Hepatocyte (in vitro differentiated cells): Measurements from ENCODE around the gene EHBP1. TPM values are rescaled to one million over a fixed set of nuclear protein-coding genes. Genes with fewer than 3 reads are reported as not detected.

Source experiments
- DNase-seq: peaks from one replicate; pipeline ENCODE4 v3.0.0-alpha.2; 2016; ENCODE audit warnings: low spot score
- H2AFZ ChIP-seq: fragments of 200-600 bp; sonication (generic); 2 replicates; pipeline ENCODE4 v1.6.0; 2016; ENCODE audit warnings: antibody characterized with exemption, mild to moderate bottlenecking
- H3K27ac ChIP-seq: fragments of 200-600 bp; sonication (generic); 2 replicates; pipeline ENCODE4 v1.5.1; 2016; ENCODE audit warnings: mild to moderate bottlenecking
- H3K27me3 ChIP-seq: fragments of 200-600 bp; sonication (generic); 2 replicates; pipeline ENCODE4 v1.6.1; 2016
- H3K36me3 ChIP-seq: fragments of 200-600 bp; sonication (generic); replicated peaks from 2 replicates; pipeline ENCODE4 v1.5.1; 2016; ENCODE audit warnings: low read depth; ENCODE audit not compliant: insufficient read depth
- H3K4me1 ChIP-seq: fragments of 200-600 bp; sonication (generic); 2 replicates; pipeline ENCODE4 v1.5.1; 2016; ENCODE audit warnings: mild to moderate bottlenecking, moderate library complexity; ENCODE audit not compliant: insufficient read depth
- H3K4me2 ChIP-seq: fragments of 200-600 bp; sonication (generic); 2 replicates; pipeline ENCODE4 v1.6.0; 2016
- H3K4me3 ChIP-seq: fragments of 200-600 bp; sonication (generic); 2 replicates; pipeline ENCODE4 v1.5.1; 2016; ENCODE audit warnings: mild to moderate bottlenecking
- H3K79me2 ChIP-seq: fragments of 200-600 bp; sonication (generic); 2 replicates; pipeline ENCODE4 v1.6.0; 2017; ENCODE audit warnings: mild to moderate bottlenecking
- H3K9me2 ChIP-seq: fragments of 200-600 bp; sonication (generic); replicated peaks from 2 replicates; pipeline ENCODE4 v1.6.0; 2017; ENCODE audit warnings: mild to moderate bottlenecking; ENCODE audit not compliant: insufficient read depth
- H3K9me3 ChIP-seq: fragments of 200-600 bp; sonication (generic); 2 replicates; pipeline ENCODE4 v1.5.1; 2016; ENCODE audit warnings: low read depth, mild to moderate bottlenecking
- H4K20me1 ChIP-seq: fragments of 200-600 bp; sonication (generic); 2 replicates; pipeline ENCODE4 v1.6.0; 2016; ENCODE audit warnings: mild to moderate bottlenecking; ENCODE audit not compliant: insufficient read depth, poor library complexity, severe bottlenecking
- EZH2 ChIP-seq: fragments of 200-600 bp; sonication (generic); IDR thresholded peaks from 2 replicates; pipeline ENCODE4 v1.6.1; 2016; ENCODE audit warnings: antibody characterized with exemption, mild to moderate bottlenecking, borderline replicate concordance
- EZH2phosphoT487 ChIP-seq: fragments of 200-600 bp; sonication (generic); IDR thresholded peaks from one replicate; pipeline ENCODE4 v1.6.1; 2018; ENCODE audit warnings: antibody characterized with exemption, mild to moderate bottlenecking, low read depth, moderate library complexity; ENCODE audit not compliant: unreplicated experiment, severe bottlenecking
- WGBS: methylation state at CpG from one replicate; pipeline ENCODE4 v1.1.6; 2016; ENCODE audit warnings: low lambda C conversion rate; ENCODE audit errors: missing lambda C conversion rate; 5-methylcytosine and 5-hydroxymethylcytosine counted together
- polyA plus RNA-seq: library from polyadenylated mRNA; unstranded; fragments of >200 nt; fragmentation: Nextera tagmentation; extraction: Ambion mirVana; gene quantifications from 2 replicates; pipeline ENCODE4 v1.2.1, GENCODE V29; 2016
- total RNA-seq: library from RNA; depleted of rRNA; stranded (reverse); fragments of >200 nt; gene quantifications from 2 replicates; pipeline ENCODE4 v1.2.3, GENCODE V29; 2014
- TF ChIP-seq, protein P1 (sequence below): fragments of 200-600 bp; sonication (generic); IDR thresholded peaks from 2 replicates; pipeline ENCODE4 v1.5.1; 2016; ENCODE audit warnings: antibody characterized with exemption, mild to moderate bottlenecking; ENCODE audit not compliant: poor library complexity

Gene EHBP1
- total and polyA plus RNA-seq, 2 experiments from 2014 or later, result 11.4 to 34.6 TPM

DNA sequence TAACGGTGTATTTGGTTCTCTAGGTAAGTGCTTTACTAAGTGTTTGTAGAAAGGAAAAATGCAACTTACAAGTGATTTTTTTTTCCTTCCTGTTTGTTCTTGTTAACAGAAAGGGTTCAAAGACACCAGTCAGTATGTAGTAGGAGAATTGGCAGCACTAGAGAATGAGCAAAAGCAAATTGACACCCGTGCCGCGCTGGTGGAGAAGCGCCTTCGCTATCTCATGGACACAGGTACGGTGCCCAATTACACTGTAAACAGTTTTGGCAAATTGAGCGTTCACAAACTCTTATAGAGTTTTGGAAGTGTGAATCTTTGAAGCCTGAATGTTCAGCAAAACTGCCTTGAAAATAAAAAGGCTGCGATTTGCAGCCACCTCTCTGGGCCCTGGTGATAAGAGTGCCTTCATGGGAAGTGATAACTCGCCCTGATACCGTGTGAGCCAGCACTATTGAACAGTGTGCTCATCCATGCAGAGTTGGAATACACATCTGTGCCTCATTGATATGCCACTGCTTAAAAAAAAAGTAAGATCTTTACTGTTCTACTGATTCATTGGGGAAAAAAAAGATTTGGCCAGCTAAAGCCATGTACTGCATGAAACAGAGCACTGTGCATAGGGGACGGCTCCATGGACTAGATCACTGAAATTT lies 291.1 kb downstream of the EHBP1 start:
- H3K27me3 ChIP-seq, result no peaks in the 10 kb centered on the region
- H4K20me1 ChIP-seq, result no peaks in the 10 kb centered on the region
- TF ChIP-seq EZH2phosphoT487 (no peak), EZH2 (no peak)
- TF ChIP-seq, protein P1, sequence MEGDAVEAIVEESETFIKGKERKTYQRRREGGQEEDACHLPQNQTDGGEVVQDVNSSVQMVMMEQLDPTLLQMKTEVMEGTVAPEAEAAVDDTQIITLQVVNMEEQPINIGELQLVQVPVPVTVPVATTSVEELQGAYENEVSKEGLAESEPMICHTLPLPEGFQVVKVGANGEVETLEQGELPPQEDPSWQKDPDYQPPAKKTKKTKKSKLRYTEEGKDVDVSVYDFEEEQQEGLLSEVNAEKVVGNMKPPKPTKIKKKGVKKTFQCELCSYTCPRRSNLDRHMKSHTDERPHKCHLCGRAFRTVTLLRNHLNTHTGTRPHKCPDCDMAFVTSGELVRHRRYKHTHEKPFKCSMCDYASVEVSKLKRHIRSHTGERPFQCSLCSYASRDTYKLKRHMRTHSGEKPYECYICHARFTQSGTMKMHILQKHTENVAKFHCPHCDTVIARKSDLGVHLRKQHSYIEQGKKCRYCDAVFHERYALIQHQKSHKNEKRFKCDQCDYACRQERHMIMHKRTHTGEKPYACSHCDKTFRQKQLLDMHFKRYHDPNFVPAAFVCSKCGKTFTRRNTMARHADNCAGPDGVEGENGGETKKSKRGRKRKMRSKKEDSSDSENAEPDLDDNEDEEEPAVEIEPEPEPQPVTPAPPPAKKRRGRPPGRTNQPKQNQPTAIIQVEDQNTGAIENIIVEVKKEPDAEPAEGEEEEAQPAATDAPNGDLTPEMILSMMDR, result no peak
- H3K4me1 ChIP-seq, result no peaks in the 10 kb centered on the region
- no peaks in the 10 kb centered on the region for H3K9me2 ChIP-seq
- 90% methylated on average over 12 of the region's 12 CpGs for WGBS
- no peak for DNase-seq
- no peak overlapping the region for H3K27ac ChIP-seq
- no peaks in the 10 kb centered on the region for H3K9me3 ChIP-seq
- no peak overlapping the region for H3K4me3 ChIP-seq
- no peaks in the 10 kb centered on the region for H3K36me3 ChIP-seq
- H2AFZ ChIP-seq, result no peak overlapping the region
- H3K4me2 ChIP-seq, result no peak overlapping the region
- H3K79me2 ChIP-seq, result no peaks in the 10 kb centered on the region

DNA sequence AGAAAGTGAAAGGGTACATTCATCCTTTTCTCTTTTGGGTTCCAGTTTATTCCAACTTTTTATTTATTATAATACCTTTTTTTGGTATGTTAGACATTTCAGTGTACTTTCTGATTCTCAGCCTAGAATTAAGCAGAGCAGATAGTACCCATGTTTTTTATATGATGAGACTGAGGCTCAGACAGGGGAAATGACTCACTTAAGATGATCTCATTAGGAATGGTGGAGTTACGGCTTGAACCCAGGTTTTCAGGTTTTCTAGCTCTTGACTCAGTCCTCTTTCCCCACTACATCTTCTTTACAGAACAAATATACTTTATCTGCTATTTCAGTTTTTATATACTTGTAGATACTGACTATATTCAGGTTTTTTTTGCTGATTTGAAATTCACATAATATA lies 293.4 kb downstream of the EHBP1 start:
- no peak overlapping the region for H3K4me2 ChIP-seq
- no peak for DNase-seq

DNA sequence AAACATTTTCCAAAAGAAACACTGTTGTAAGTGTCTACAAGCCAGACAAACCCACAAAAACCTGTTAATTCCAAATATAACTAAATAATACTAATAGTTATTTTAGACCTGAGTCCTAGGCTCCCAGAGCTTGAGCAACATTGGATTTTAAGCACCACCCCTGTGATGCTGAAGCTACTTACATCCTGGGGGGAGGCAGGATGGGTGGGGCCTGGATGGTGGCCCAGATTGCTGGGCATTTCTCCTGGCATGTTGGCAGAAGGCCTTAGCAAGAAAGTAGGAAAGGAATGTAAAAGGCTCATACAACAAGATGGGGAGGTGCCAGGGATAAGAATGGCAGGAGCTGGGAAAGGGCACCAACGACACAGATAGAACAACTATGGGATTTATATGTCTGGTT lies 294.4 kb downstream of the EHBP1 start:
- no peaks in the 10 kb centered on the region for H3K9me3 ChIP-seq
- no peak overlapping the region for H2AFZ ChIP-seq
- no peaks in the 10 kb centered on the region for H3K79me2 ChIP-seq
- DNase-seq, result no peak
- TF ChIP-seq, protein P1, result no peak
- no peak for TF ChIP-seq EZH2
- TF ChIP-seq EZH2phosphoT487, result no peak
- WGBS, result 90% methylated on average over 1 of the region's 1 CpG
- no peaks in the 10 kb centered on the region for H3K36me3 ChIP-seq
- no peaks in the 10 kb centered on the region for H3K9me2 ChIP-seq
- H3K27me3 ChIP-seq, result no peaks in the 10 kb centered on the region
- H3K27ac ChIP-seq, result no peak overlapping the region
- no peak overlapping the region for H3K4me2 ChIP-seq
- no peaks in the 10 kb centered on the region for H3K4me1 ChIP-seq
- H3K4me3 ChIP-seq, result no peak overlapping the region
- no peaks in the 10 kb centered on the region for H4K20me1 ChIP-seq

More for the DNA sequence above, 293.4 kb downstream of the EHBP1 start:
- no peaks in the 10 kb centered on the region for H3K4me1 ChIP-seq
- no peak overlapping the region for H3K27ac ChIP-seq
- H3K79me2 ChIP-seq, result no peaks in the 10 kb centered on the region
- H3K9me3 ChIP-seq, result no peaks in the 10 kb centered on the region
- no peak overlapping the region for H3K4me3 ChIP-seq
- TF ChIP-seq, protein P1, result no peak
- TF ChIP-seq EZH2 (no peak), EZH2phosphoT487 (no peak)
- no peaks in the 10 kb centered on the region for H3K36me3 ChIP-seq
- H2AFZ ChIP-seq, result no peak overlapping the region
- H4K20me1 ChIP-seq, result no peaks in the 10 kb centered on the region
- no peaks in the 10 kb centered on the region for H3K9me2 ChIP-seq
- H3K27me3 ChIP-seq, result no peaks in the 10 kb centered on the region
- 78% methylated on average over 1 of the region's 1 CpG for WGBS
